Stimulated activated CD8-positive, alpha-beta memory T cell treated with anti-CD3 and anti-CD28 coated beads, Interleukin-15, amount 100 ng/mL, for 1 hour (primary cell): ENCODE measurements around the gene LRRC8A.
"Not testable (repeated sequence)": the region's sequence is repeated elsewhere in the genome, so short reads cannot be mapped to it uniquely, and the experiment has no call there.

ENCODE experiments used
- DNase-seq: peaks from one replicate; pipeline ENCODE4 v3.0.0-alpha.2; 2020; ENCODE audit warnings: low read depth

LRRC8A gene

DNA sequence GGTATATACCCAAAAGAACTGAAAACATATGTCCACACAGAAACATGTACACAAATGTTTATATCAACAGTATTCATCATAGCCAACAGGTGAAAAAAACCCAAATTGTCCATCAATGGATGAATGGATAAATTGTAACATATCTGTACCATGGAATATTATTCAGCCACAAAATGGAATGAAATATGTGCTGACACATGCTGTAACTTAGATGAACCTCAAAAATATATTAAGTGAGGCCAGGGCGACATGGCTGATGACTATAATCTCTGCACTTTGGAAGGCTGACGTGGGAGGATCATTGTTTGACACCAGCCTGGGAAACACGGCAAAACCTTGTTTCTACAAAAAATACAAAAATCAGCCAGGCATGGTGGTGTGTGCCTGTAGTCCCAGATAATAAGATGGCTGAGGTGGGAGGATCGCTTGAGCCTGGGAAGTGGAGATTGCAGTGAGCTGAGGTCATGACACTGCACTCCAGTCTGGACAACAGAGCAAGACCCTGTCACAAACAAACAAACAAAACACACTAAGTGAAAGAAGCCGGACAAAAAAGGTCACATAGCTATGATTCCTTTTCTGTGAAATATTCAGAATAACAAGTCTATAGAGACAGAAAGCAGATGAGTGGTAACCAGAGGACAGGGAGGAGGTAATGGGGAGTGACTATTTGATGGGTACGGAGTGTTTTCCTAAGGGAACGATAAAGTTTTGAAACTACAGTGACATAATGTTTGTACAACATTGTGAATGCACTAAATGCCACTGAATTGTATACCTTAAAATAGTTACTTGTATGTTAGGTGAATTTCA, 11.6 kb upstream of the LRRC8A start:
- DNase-seq: no peak

DNA sequence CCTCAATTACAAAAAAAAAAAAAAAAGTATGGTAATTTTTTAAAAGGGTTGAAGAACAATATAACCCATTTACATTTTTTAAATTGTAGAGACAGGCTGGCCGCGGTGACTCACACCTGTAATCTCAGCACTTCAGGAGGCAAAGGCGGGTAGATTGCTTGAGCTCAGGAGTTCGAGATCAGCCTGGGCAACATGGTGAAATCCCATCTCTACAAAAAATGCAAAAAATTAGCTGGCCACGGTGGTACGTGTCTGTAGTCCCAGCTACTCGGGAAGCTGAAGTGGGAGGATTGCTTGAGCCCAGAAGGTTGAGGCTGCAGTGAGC, 11.0 kb upstream of the LRRC8A start:
- not testable (repeated sequence) for DNase-seq

DNA sequence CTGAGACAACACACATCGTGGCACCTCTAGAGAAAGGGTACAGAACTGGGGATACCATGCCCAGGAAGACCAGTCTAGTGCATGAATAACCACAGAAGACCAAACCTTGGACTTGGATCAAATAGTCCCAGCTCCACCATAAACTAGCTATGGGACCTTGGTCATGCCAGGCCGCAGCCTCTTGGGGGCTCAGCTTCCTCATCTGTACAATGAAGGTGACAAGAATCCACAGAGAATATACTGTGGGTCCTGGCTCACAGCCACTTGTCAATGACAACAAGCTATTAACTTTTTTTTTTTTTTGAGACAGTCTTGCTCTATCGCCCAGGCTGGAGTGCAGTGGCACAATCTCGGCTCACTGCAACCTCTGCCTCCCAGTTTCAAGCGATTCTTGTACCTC, 4.1 kb upstream of the LRRC8A start:
- no peak for DNase-seq

DNA sequence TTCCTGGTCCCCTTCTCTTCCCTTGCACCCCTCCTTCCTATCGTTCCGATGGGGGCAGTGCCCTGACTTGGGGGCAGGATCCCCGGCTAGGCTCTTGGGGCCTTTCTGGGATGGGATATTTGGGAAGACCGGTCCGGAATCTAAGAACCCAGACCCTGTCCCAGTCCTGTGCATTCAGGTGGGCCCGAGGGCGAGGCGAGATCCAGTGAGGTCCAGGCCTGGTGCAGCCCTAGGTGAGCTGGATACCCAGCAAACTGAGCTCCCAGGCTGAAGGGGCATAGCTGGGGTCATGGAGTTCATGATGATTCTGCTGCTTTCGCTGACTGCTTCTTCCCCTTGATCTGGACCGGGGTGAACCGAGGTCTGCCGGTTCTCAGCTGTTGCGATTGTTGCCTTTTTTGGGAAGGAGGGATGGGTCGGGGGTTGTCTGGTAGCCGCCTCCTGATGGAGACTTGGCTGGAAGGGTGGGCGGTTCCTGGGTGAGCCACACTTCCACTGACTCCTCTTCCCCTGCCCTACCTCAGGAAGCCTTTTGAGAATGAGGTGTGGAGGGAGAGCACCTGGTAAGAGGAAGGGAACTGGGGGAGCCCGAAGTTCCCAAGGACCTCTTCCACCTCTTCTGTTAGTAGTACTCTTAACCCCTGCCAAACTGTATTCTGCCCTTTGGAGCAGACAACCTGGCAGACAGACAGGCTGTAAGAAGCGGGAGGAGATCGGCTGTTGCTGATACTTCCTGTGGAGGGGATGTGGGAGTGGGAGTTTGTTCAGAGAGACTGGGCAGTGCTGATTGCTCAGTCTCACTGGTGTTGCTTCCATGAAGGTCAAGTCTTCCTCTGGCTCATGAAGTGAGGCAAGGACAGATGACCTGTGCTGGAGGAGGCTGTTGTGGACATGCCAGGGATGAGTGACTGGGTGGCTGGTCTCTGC, 1.0 kb downstream of the LRRC8A start:
- no peak for DNase-seq

DNA sequence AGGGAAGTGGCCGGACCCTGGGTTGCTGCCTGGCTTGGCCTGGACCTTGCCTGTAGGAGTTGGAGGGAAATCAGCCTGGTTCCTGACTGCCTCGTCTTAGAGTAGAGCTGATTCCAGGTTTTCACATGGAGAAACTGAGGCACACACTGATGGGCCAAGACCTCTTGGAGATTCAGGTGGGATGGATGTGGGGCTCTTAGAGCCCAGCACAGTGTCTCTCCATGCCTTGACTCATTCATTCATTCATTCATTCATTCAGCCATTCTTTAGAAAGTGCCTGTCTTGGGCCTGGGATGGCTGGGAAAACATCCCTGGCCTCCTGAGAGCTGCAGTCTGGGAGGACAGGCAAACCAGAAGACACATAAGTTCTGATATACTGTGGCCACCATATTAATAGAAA, 2.2 kb downstream of the LRRC8A start:
- no peak for DNase-seq

DNA sequence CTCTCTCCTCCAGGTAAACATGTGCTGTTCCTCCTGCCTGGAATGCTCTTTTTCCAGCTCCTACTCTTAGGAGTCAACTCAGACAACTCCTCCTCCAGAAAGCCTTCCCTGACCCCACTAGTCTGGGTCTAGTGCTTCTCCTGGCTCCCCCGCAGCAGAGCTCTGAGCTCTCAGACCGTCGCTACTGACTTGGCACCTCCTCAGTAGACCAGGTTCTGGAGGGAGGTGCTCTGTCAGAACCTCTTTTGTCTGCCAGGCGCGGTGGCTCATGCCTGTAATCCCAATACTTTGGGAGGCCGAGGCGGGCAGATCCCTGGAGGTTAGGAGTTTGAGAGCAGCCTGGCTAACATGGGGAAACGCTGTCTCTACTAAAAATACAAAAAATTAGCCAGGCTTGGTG, 3.4 kb downstream of the LRRC8A start:
- no peak for DNase-seq

DNA sequence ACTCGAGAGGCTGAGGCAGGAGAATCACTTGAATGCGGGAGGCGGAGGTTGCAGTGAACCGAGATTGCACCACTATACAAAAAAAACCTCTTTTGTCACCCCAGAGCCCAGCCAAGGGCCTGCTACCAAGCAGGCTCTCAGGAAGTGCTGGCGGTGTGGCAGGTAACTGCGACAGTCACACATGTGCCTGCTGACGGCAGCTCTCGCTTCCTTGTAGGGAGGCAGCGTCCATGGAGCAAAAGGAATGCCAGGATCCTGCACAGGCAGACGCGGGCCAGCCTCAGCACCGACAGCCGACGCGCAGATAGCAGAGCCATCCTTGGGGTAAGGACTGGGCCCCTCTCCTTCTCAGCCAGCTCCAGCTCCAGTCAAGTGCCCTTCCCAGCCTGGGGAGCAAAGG, 3.9 kb downstream of the LRRC8A start:
- DNase-seq: no peak

DNA sequence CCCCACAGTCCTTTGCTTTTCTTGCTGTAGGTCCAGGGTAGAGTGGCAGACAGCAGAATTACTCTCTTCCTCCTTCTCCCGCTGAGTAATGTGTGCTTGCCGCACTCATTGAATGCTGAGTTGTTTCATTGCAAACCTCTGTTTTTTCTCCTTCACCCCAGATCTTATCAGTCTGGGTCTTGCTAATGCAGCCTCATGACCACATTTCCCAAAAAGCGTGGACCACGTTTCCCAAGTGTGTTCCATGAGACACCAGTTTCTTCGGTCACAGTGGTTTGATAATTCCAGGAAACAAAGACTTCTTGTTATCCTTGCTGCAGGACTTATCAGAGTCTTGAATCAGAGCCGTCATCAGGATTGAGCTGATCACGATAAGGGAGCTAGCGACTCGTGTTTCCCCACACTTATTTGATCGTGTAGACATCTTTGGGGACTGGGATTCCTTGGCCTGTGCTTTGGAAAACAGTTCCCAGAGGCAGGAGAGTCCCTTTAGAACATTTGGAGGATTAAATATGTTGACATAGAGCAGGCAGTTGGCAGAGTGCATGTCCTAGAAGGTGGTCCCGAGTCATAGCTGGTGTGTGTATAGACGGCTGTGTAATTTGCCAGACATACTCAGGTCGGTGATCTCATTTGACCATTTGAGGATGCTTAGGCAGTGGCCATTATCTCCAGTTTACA, 4.4 kb downstream of the LRRC8A start:
- DNase-seq: no peak

DNA sequence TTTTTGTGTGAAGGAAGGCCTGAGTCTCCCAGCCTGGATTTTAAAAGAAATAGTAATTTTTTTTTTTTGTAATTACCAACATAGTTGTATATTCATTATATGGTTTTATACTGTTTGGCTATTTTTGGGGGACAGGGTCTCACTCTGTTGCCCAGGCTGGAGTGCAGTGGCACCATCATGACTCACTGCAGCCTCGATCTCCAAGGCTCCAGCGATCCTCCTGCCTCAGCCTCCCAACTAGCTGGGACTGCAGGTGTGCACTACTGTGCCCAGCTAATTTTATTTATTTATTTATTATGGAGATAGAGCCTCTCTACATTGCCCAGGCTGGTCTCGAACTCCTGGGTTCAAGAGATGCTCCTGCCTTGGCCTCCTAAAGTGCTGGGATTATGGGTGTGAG, 5.1 kb downstream of the LRRC8A start:
- DNase-seq: no peak

DNA sequence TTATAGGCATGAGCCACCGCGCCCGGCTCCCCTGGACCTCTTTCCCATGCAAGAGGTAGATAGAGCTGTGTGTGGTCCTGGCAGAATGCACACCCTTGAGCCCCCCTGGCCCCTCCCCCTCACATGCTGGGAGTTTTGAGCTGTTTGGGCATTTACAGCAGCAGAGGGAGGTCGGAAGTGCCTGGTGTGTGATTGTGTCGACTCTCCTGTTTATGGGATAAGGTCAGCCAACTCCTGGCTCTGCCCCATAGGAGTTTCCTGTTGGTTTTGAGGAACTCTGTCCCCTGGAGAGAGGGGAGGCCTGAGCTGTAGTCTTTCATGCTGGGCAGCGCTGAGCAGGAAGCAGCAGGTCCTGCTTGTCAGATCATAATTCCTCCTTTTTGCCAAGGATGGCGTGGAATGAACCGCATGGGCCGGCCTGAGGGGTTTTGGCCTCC, 6.0 kb downstream of the LRRC8A start:
- DNase-seq: no peak

DNA sequence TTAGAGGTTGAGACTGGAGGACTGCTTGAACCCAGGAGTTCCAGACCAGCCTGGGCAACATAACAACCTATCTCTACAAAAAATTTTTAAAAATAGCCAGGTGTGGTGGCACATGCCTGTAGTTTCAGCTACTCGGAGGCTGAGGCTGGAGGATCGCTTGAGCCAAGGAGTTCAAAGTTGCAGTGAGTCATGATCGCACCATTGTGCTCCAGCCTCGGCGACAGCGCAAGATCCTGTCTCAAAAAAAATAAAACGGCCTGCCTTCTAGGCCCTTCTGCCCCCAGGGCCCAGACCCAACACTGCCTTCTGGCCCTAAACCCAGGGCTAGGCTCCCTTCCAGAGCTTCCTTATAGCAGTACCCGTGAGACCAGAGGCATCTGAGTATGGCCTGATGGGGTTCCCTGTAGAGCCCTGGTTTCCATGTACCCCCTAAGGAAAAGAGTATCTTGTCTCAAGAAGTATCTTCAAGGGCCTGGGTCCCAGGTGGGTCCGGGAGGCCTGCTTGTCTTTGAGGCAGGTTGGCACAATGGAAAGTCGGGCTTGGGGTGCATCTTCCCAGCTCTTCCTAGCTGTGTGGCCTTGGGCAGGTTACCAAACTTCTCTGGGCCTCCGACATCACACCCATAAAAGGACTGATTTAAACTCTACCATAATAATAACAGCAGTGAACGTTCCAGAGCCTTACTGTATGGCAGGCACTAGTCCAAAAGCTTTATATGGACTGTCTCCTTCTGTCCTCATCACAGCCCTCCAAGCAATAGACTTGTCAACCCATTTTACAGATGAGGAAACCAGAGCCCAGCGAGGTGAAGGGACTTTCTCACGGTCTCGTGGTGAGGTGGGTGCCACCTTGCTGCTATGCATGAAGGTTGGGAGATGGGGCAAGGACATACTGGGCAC, 9.6 kb downstream of the LRRC8A start:
- DNase-seq: no peak

DNA sequence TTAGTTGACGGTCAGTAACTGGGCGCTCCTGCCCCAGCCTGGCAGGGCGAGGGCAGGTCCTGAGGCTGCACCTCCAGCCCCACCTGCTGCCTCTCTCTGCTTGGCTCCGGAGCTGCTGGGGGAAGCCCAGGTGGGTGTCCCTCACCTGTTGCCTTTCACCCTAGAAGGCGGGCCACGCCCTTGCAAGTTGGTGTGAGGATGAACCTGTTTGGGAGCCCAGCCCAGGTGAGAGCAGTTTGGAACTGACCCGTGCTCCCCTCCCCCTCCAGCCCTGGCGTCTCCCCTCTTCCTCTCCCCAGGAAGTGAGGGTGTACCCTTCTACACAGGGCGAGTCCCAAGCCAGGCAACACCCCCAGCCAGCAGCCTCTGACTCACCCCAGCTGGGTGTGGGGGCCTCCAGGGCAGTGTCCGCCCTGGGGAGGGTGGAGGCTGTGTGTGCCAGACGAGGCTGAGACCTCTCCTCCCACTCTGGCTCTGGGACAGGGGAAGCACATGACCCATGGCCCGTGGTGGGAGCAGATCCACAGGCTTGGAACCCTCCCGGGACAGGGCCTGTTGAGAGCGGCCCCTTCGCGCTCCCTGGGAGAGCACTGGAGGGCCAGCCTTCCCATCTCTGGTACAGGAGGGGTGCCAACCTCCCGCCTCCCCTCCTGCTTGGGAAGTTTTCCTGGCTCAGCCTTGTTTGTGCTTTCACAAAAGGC, 10.4 kb downstream of the LRRC8A start:
- DNase-seq: no peak

DNA sequence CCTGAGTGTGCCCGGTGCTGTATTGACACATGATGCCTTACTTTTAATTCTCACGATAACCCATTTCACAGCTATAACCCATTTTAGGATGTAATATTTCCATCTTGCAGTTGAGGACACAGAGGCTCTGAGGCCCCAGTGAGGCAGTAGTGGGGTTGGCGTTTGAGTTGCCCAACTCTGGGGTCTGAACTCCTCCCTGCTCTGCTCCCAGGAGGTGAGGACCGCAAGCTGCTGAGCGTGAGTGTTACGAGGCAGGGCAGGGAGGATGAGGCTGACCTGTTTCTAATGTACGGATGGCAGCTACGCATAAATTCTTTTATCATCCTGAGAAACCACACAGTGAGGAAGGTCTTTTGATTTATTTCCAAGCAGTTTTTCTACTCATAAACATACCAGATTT, 11.4 kb downstream of the LRRC8A start:
- DNase-seq: no peak

DNA sequence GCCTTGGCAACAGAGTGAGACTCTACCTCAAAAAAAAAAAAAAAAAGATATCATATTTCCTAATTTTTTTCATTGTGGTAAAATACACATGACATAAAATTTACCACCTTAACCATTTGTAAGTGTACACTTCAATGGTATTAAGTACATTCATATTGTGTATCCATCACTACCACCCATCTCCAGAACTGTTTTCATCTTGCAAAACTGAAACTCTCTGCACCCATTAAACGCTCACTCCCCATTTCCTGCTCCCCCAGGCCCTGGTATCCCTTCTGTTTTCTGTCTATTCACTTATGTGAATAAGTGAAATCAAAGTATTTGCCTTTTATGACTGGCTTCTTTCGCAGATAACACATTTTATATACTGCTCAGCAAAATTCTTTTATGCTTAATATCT, 12.8 kb downstream of the LRRC8A start:
- no peak for DNase-seq

DNA sequence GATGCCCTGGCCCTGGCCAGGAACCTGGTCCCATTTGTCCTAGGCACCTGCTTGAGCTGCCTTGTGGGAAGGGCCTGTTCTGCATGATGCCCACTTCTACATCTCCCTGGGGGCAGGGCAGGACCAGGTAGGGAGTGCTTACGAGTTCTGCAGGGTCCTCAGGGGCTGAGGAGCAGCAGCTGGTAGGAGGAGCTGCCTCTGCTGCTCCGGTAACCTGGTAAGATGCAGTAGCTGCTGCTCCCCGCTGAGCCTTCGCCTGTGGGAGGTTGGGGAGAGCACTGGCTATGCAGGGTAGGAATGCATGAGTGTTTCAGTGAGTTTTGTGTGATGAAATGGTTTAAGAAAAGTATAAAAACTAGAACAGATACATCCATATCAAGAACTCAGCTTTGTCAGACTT, 13.6 kb downstream of the LRRC8A start:
- DNase-seq: no peak

DNA sequence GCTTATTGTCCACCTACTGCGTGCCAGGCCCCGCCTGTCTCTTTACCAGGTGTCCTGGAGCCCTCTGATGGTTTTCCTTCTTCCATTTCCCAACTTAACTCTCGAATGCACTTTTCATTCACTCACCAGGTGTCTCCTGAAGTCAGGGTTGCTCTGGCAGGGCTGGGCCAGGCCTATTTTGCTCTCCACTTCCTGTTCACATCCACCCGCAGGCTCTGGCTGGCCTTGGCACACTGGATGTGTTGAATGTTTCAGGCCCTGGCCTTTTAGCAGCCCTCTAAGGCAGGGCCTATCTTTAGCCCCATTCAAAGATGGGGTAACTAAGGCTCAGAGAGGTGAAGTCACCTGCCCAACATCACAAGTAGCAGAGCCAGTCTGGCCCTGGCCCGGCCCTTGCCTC, 16.4 kb downstream of the LRRC8A start:
- no peak for DNase-seq

DNA sequence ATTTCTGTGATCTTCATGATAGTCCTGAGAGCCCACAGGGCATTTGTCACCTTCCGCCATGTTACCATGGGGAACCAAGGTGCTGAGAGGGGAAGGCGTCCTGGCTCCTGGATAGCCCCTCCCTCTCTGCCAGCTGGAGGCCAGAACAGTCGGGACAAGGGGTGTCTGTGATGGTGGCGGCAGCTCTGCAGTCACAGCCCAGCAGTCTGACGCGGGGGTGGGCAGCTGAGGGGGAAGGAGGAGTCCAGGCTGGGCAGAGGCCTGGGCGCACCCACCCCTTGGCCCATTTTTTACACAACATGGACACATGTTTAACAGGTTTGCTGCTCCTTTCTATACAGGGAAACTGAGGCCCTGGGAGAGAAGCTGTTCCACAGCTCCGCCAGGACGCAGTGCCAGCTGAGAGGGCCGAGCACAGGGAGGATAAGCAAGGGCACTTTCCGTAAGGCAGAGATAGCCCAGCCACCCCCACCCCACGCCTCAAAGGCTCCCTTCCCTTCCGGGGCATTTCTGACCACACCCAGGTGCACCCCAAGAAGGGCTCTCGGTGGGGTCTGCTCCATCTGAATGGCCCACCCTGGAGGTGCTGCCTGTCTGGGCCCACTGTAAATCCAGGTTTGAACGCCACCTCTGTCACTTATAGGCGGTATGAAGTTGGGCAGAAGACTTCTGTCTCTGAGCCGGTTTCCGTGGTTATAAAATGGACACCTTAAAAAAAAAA, 17.1 kb downstream of the LRRC8A start:
- DNase-seq: no peak

DNA sequence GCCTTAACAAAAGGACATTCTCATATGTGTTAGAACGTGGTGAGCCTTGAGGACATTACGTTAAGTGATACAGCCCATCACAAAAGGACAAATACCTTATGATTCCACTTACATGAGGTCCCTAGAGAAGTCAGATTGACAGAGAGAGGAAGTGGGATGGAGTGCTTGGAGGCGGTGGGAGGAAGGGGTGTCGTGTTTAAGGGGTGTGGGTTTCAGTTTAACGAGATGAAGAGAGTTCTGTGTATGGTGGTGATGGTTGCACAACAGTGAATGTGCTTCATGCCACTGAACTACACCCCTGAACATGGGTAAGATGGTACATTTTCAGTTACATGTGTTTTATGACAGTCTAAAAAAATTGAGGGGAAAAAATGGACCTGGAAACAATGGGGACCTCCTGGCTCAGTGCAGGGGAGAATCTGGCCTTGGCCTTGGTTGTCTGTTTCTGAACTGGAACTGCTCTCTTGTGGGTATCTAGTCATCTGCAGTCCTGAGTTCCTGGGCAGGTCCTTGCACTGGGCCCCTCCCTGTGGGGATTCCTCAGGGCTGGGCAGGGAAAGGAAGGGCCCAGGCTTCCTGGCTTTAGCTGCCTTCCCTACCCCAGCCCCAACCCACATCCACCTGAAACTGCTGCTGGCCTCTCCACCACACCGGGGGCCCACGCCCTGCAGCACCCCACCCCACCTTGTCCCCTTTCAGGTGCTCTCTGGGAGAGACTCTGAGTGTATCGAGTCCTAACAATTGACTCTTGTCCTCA, 17.8 kb downstream of the LRRC8A start:
- DNase-seq: no peak

DNA sequence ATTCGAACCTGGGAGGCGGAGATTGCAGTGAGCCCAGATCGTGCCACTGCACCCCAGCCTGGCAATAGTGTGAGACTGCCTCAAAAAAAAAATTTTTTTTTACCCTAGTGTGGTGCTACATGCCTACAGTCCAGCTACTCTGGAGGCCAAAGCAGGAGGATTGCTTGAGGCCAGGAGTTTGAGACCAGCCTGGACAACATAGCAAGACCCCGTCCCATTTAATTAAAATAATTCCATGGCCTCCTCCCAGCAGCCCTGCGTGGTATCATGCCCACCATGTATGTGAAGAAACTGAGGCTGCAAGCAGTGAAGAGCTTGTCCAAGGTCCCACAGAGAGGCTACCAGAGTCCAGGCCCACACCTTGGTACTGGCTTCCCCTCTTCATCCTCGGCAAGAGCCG, 19.4 kb downstream of the LRRC8A start:
- no peak for DNase-seq

DNA sequence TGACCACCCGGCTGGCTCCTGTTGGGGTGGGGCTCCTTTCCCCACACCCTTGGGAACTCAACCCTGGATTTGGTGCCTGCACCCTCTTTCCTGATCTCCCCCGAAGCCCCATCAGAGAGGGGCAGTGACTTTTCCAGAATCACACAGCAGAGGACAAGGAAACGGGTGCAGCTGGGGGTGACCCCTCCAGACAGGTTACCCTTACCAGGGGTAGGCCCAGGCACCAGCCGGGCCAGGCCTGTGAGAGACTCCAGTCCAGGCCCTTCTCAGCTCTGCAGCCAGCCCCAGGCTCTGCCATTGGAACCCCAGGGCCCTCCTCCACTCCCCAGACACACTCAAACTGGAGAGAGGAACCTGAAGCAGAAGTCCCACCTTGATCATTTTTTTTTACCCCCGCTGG, 19.9 kb downstream of the LRRC8A start:
- DNase-seq: no peak
